Hepatocyte (in vitro differentiated cells): ENCODE measurements around the gene DMD. TPM values are rescaled to one million over a fixed set of nuclear protein-coding genes. Genes with fewer than 3 reads are reported as not detected.

Experiments used
- DNase-seq: peaks from one replicate; pipeline ENCODE4 v3.0.0-alpha.2; 2016; ENCODE audit warnings: low spot score
- H2AFZ ChIP-seq: fragments of 200-600 bp; sonication (generic); 2 replicates; pipeline ENCODE4 v1.6.0; 2016; ENCODE audit warnings: antibody characterized with exemption, mild to moderate bottlenecking
- H3K27ac ChIP-seq: fragments of 200-600 bp; sonication (generic); 2 replicates; pipeline ENCODE4 v1.5.1; 2016; ENCODE audit warnings: mild to moderate bottlenecking
- H3K27me3 ChIP-seq: fragments of 200-600 bp; sonication (generic); 2 replicates; pipeline ENCODE4 v1.6.1; 2016
- H3K36me3 ChIP-seq: fragments of 200-600 bp; sonication (generic); replicated peaks from 2 replicates; pipeline ENCODE4 v1.5.1; 2016; ENCODE audit warnings: low read depth; ENCODE audit not compliant: insufficient read depth
- H3K4me1 ChIP-seq: fragments of 200-600 bp; sonication (generic); 2 replicates; pipeline ENCODE4 v1.5.1; 2016; ENCODE audit warnings: mild to moderate bottlenecking, moderate library complexity; ENCODE audit not compliant: insufficient read depth
- H3K4me2 ChIP-seq: fragments of 200-600 bp; sonication (generic); 2 replicates; pipeline ENCODE4 v1.6.0; 2016
- H3K4me3 ChIP-seq: fragments of 200-600 bp; sonication (generic); 2 replicates; pipeline ENCODE4 v1.5.1; 2016; ENCODE audit warnings: mild to moderate bottlenecking
- H3K79me2 ChIP-seq: fragments of 200-600 bp; sonication (generic); 2 replicates; pipeline ENCODE4 v1.6.0; 2017; ENCODE audit warnings: mild to moderate bottlenecking
- H3K9me2 ChIP-seq: fragments of 200-600 bp; sonication (generic); replicated peaks from 2 replicates; pipeline ENCODE4 v1.6.0; 2017; ENCODE audit warnings: mild to moderate bottlenecking; ENCODE audit not compliant: insufficient read depth
- H3K9me3 ChIP-seq: fragments of 200-600 bp; sonication (generic); 2 replicates; pipeline ENCODE4 v1.5.1; 2016; ENCODE audit warnings: low read depth, mild to moderate bottlenecking
- H4K20me1 ChIP-seq: fragments of 200-600 bp; sonication (generic); 2 replicates; pipeline ENCODE4 v1.6.0; 2016; ENCODE audit warnings: mild to moderate bottlenecking; ENCODE audit not compliant: insufficient read depth, poor library complexity, severe bottlenecking
- EZH2 ChIP-seq: fragments of 200-600 bp; sonication (generic); IDR thresholded peaks from 2 replicates; pipeline ENCODE4 v1.6.1; 2016; ENCODE audit warnings: antibody characterized with exemption, mild to moderate bottlenecking, borderline replicate concordance
- EZH2phosphoT487 ChIP-seq: fragments of 200-600 bp; sonication (generic); IDR thresholded peaks from one replicate; pipeline ENCODE4 v1.6.1; 2018; ENCODE audit warnings: antibody characterized with exemption, mild to moderate bottlenecking, low read depth, moderate library complexity; ENCODE audit not compliant: unreplicated experiment, severe bottlenecking
- WGBS: methylation state at CpG from one replicate; pipeline ENCODE4 v1.1.6; 2016; ENCODE audit warnings: low lambda C conversion rate; ENCODE audit errors: missing lambda C conversion rate; 5-methylcytosine and 5-hydroxymethylcytosine counted together
- polyA plus RNA-seq: library from polyadenylated mRNA; unstranded; fragments of >200 nt; fragmentation: Nextera tagmentation; extraction: Ambion mirVana; gene quantifications from 2 replicates; pipeline ENCODE4 v1.2.1, GENCODE V29; 2016
- total RNA-seq: library from RNA; depleted of rRNA; stranded (reverse); fragments of >200 nt; gene quantifications from 2 replicates; pipeline ENCODE4 v1.2.3, GENCODE V29; 2014
- TF ChIP-seq, protein P1 (sequence below): fragments of 200-600 bp; sonication (generic); IDR thresholded peaks from 2 replicates; pipeline ENCODE4 v1.5.1; 2016; ENCODE audit warnings: antibody characterized with exemption, mild to moderate bottlenecking; ENCODE audit not compliant: poor library complexity

Gene DMD
- total and polyA plus RNA-seq, 2 experiments from 2014 or later: 14.2 to 27.8 TPM

DNA sequence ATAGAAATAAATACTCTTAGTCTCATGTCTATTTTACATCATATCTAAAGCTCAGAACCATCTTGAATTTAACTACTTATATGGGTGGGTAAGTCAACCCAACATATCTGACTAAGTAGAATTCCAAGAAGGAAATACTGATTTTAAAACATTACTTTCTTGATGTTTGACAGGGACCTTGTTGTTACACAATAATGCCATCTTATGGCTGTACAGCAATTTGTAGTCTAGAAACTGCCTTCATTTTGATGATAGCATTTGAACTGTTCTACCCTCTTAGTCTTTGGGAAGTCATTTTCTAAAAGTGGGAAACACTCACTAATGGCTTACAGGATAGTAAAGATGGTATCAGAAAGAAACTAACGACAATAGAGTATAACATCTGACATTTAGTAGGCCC lies 929.5 kb downstream of the DMD start:
- no peak for DNase-seq
- Histone ChIP-seq H3K9me3 (no peaks in the 10 kb centered on the region), H4K20me1 (no peaks in the 10 kb centered on the region), H3K27me3 (no peaks in the 10 kb centered on the region), H3K9me2 (no peaks in the 10 kb centered on the region), H3K27ac (no peak overlapping the region), H3K4me3 (no peak overlapping the region), H3K79me2 (no peaks in the 10 kb centered on the region), H2AFZ (no peak overlapping the region), H3K4me1 (no peaks in the 10 kb centered on the region), H3K36me3 (no peaks in the 10 kb centered on the region), H3K4me2 (no peak overlapping the region)
- WGBS: 46% methylated on average over 1 of the region's 1 CpG
- TF ChIP-seq, protein P1, sequence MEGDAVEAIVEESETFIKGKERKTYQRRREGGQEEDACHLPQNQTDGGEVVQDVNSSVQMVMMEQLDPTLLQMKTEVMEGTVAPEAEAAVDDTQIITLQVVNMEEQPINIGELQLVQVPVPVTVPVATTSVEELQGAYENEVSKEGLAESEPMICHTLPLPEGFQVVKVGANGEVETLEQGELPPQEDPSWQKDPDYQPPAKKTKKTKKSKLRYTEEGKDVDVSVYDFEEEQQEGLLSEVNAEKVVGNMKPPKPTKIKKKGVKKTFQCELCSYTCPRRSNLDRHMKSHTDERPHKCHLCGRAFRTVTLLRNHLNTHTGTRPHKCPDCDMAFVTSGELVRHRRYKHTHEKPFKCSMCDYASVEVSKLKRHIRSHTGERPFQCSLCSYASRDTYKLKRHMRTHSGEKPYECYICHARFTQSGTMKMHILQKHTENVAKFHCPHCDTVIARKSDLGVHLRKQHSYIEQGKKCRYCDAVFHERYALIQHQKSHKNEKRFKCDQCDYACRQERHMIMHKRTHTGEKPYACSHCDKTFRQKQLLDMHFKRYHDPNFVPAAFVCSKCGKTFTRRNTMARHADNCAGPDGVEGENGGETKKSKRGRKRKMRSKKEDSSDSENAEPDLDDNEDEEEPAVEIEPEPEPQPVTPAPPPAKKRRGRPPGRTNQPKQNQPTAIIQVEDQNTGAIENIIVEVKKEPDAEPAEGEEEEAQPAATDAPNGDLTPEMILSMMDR: peak; percentile 36
- TF ChIP-seq EZH2phosphoT487: no peak

DNA sequence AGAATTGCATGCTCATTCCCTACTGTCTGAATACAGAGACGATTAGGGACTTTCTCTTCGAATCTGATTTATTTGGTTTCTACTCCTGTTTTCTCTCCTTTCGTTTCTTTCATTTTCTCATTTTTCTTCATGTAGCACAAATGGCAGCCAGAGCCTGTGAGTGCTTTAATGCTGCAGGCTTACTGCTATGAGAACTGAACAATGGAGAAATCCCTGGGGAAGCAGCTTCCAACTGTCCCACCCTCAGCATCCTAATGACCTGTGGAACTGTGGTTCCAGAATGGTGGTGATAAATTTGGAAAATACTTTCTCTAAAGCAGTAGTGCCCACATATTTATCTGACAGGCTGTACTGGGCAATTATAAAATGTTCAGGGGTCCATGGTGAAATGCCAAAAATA lies 930.4 kb downstream of the DMD start:
- Histone ChIP-seq H3K9me3 (no peaks in the 10 kb centered on the region), H2AFZ (no peak overlapping the region), H3K36me3 (no peaks in the 10 kb centered on the region), H3K9me2 (no peaks in the 10 kb centered on the region), H4K20me1 (no peaks in the 10 kb centered on the region), H3K27me3 (no peaks in the 10 kb centered on the region), H3K79me2 (no peaks in the 10 kb centered on the region), H3K4me1 (no peaks in the 10 kb centered on the region), H3K4me3 (no peak overlapping the region), H3K27ac (no peak overlapping the region), H3K4me2 (no peak overlapping the region)
- TF ChIP-seq, protein P1: no peak
- no peak for TF ChIP-seq EZH2phosphoT487
- TF ChIP-seq EZH2: no peak
- no peak for DNase-seq
- 57% methylated on average over 3 of the region's 3 CpGs for WGBS

DNA sequence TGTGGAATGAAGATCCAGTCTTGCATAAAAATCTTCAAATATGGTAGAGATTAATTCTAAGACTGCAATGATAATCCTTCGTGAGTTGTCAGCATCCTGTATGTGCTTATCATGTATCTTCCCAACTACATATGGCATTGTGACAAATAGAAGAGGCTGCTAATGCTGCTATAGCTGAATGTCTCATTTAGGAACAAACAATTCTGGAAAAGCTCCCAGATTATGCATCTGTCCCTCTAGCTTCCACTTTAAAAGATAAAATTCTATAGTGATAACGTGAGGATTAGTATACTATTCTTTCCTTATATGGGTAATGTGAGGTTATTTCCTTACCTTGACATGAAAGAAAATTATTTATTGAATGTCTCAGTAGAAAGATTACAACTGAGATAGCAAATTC lies 930.9 kb downstream of the DMD start:
- 15% methylated on average over 2 of the region's 2 CpGs for WGBS
- no peaks in the 10 kb centered on the region for H3K9me2 ChIP-seq
- H3K79me2 ChIP-seq: no peaks in the 10 kb centered on the region
- no peak overlapping the region for H3K27ac ChIP-seq
- H3K4me3 ChIP-seq: no peak overlapping the region
- TF ChIP-seq EZH2 (no peak), EZH2phosphoT487 (no peak)
- TF ChIP-seq, protein P1: no peak
- H4K20me1 ChIP-seq: no peaks in the 10 kb centered on the region
- no peak overlapping the region for H2AFZ ChIP-seq
- no peaks in the 10 kb centered on the region for H3K4me1 ChIP-seq
- no peaks in the 10 kb centered on the region for H3K27me3 ChIP-seq
- H3K4me2 ChIP-seq: no peak overlapping the region
- no peaks in the 10 kb centered on the region for H3K9me3 ChIP-seq
- no peak for DNase-seq
- H3K36me3 ChIP-seq: no peaks in the 10 kb centered on the region

DNA sequence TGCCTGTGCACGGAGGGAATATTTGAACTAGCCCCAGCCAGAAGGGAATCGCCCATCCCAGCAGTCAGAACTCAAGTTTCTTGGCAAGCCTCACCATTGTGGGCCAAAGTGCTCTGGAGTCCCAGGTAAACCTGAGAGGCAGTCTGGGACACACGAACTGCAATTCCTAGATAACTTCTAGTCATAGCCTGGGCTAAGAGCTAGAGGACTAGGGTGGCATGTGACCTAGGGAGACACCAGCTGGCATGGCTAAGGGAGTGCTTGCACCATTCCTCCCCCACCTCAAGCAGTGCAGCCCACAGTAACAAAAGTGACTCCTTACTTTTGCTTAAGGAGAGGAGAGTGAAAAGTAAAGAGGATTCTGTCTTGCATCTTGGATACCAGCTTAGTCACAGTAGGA lies 935.2 kb downstream of the DMD start:
- no peaks in the 10 kb centered on the region for H3K9me2 ChIP-seq
- H3K27me3 ChIP-seq: no peaks in the 10 kb centered on the region
- H3K4me3 ChIP-seq: no peak overlapping the region
- TF ChIP-seq, protein P1: no peak
- TF ChIP-seq EZH2 (no peak), EZH2phosphoT487 (no peak)
- no peak for DNase-seq
- no peak overlapping the region for H2AFZ ChIP-seq
- H3K9me3 ChIP-seq: no peaks in the 10 kb centered on the region
- H4K20me1 ChIP-seq: no peaks in the 10 kb centered on the region
- H3K79me2 ChIP-seq: no peaks in the 10 kb centered on the region
- no peak overlapping the region for H3K27ac ChIP-seq
- no peaks in the 10 kb centered on the region for H3K4me1 ChIP-seq
- H3K4me2 ChIP-seq: no peak overlapping the region
- 76% methylated on average over 3 of the region's 3 CpGs for WGBS
- H3K36me3 ChIP-seq: no peaks in the 10 kb centered on the region
